Measurements from ENCODE around the gene HORMAD1. TPM values are rescaled to one million over a fixed set of nuclear protein-coding genes. Genes with fewer than 3 reads are reported as not detected.
"Not testable (repeated sequence)": the region's sequence is repeated elsewhere in the genome, so short reads cannot be mapped to it uniquely, and the experiment has no call there.

The HORMAD1 gene
- total and polyA plus RNA-seq, 4 donors, result 0.72 to 0.84 TPM; not detected in 2

GRCh38 chr1:150657064-150657463 lies 63.6 kb downstream of the HORMAD1 start:
- ATAC-seq (ENCODE audit: low FRiP score); H3K9me3 ChIP-seq (ENCODE audit: control insufficient read depth, low read length); H3K36me3 ChIP-seq (ENCODE audit: control insufficient read depth in 1 of 2, insufficient read depth in 2 of 2, low read length in 1 of 2); H3K4me3 ChIP-seq (ENCODE audit: low read length in 2 of 2); H3K27ac ChIP-seq (ENCODE audit: low read depth in 1 of 2, low read length in 2 of 2); H3K4me1 ChIP-seq (ENCODE audit: control insufficient read depth in 1 of 2, insufficient read depth in 2 of 2, low read length in 2 of 2); DNase-seq; H3K27me3 ChIP-seq (ENCODE audit: control insufficient read depth in 1 of 2, insufficient read depth in 2 of 2, low read length in 1 of 2); intact Hi-C loops (cut with DNase I): not testable (repeated sequence)
- 92 to 96% methylated on average over 4 of the region's 4 CpGs for WGBS, 2 donors

GRCh38 chr1:150654635-150655034 lies 66.1 kb downstream of the HORMAD1 start:
- not testable (repeated sequence) for ATAC-seq (ENCODE audit: low FRiP score); H3K36me3 ChIP-seq (ENCODE audit: control insufficient read depth in 1 of 2, insufficient read depth in 2 of 2, low read length in 1 of 2)
- 90 to 92% methylated on average over 10 of the region's 10 CpGs for WGBS, 2 donors

GRCh38 chr1:150650193-150650592 lies 70.5 kb downstream of the HORMAD1 start:
- 78 to 82% methylated on average over 1 of the region's 1 CpG for WGBS, 2 donors
- H3K27ac ChIP-seq (ENCODE audit: low read depth in 1 of 2, low read length in 2 of 2), result no peak overlapping the region

More at GRCh38 chr1:150654635-150655034, 66.1 kb downstream of the HORMAD1 start:
- DNase-seq; intact Hi-C loops (cut with DNase I); H3K4me1 ChIP-seq (ENCODE audit: control insufficient read depth in 1 of 2, insufficient read depth in 2 of 2, low read length in 2 of 2); H3K9me3 ChIP-seq (ENCODE audit: control insufficient read depth, low read length); H3K27ac ChIP-seq (ENCODE audit: low read depth in 1 of 2, low read length in 2 of 2); H3K4me3 ChIP-seq (ENCODE audit: low read length in 2 of 2); H3K27me3 ChIP-seq (ENCODE audit: control insufficient read depth in 1 of 2, insufficient read depth in 2 of 2, low read length in 1 of 2): not testable (repeated sequence)

GRCh38 chr1:150649441-150650075 lies 71.1 kb downstream of the HORMAD1 start:
- H3K4me3 ChIP-seq (ENCODE audit: low read length in 2 of 2), result no peak overlapping the region
- H3K27me3 ChIP-seq (ENCODE audit: control insufficient read depth in 1 of 2, insufficient read depth in 2 of 2, low read length in 1 of 2), result no peaks in the 10 kb centered on the region
- no peaks in the 10 kb centered on the region for H3K4me1 ChIP-seq (ENCODE audit: control insufficient read depth in 1 of 2, insufficient read depth in 2 of 2, low read length in 2 of 2)
- ATAC-seq (ENCODE audit: low FRiP score) (no peak), DNase-seq (no peak)
- intact Hi-C loops (cut with DNase I), result no loop called here
- 82 to 87% methylated on average over 5 of the region's 5 CpGs for WGBS, 2 donors
- H3K36me3 ChIP-seq (ENCODE audit: control insufficient read depth in 1 of 2, insufficient read depth in 2 of 2, low read length in 1 of 2), result peaks cover 0 to 5% of the 10 kb centered on the region in 2 donors
- no peak overlapping the region for H3K27ac ChIP-seq (ENCODE audit: low read depth in 1 of 2, low read length in 2 of 2)
- no peaks in the 10 kb centered on the region for H3K9me3 ChIP-seq (ENCODE audit: control insufficient read depth, low read length)

More at GRCh38 chr1:150650193-150650592, 70.5 kb downstream of the HORMAD1 start:
- H3K4me3 ChIP-seq (ENCODE audit: low read length in 2 of 2), result no peak overlapping the region
- ATAC-seq (ENCODE audit: low FRiP score) (peak; percentile 33), DNase-seq (no peak)
- intact Hi-C loops (cut with DNase I), result no loop called here
- H3K4me1 ChIP-seq (ENCODE audit: control insufficient read depth in 1 of 2, insufficient read depth in 2 of 2, low read length in 2 of 2), result no peaks in the 10 kb centered on the region
- H3K36me3 ChIP-seq (ENCODE audit: control insufficient read depth in 1 of 2, insufficient read depth in 2 of 2, low read length in 1 of 2), result peaks cover 0 to 5% of the 10 kb centered on the region in 2 donors
- no peaks in the 10 kb centered on the region for H3K9me3 ChIP-seq (ENCODE audit: control insufficient read depth, low read length)
- H3K27me3 ChIP-seq (ENCODE audit: control insufficient read depth in 1 of 2, insufficient read depth in 2 of 2, low read length in 1 of 2), result no peaks in the 10 kb centered on the region

Other genes starting within 250 kb of the HORMAD1 start
- 10 to 100 TPM; 10.6 to 16.9 TPM for gene TARS2, start 233.5 kb downstream of the HORMAD1 start, total RNA-seq
- gene TARS2, start 233.5 kb downstream of the HORMAD1 start, polyA plus RNA-seq, result 10 to 100 TPM in 1 of 2 donors, 1 to 10 TPM in 1; 8.4 to 18.6 TPM
- gene ECM1, start 212.8 kb downstream of the HORMAD1 start, total RNA-seq, result 10 to 100 TPM; 26.3 to 57.6 TPM
- 10 to 100 TPM in 1 of 2 donors, 1 to 10 TPM in 1; 8.1 to 32.6 TPM for gene ECM1, start 212.8 kb downstream of the HORMAD1 start, polyA plus RNA-seq
- gene FALEC, start 205.1 kb downstream of the HORMAD1 start, total RNA-seq, result under 1 TPM in 1 of 2 donors, not detected in 1; 0.99 TPM
- gene FALEC, start 205.1 kb downstream of the HORMAD1 start, polyA plus RNA-seq, result 1 to 10 TPM in 1 of 2 donors, not detected in 1; 1.1 TPM
- 10 to 100 TPM; 94.4 to 98.0 TPM for gene ADAMTSL4, start 171.5 kb downstream of the HORMAD1 start, total RNA-seq
- 10 to 100 TPM in 1 of 2 donors, 1 to 10 TPM in 1; 8.8 to 50.4 TPM for gene ADAMTSL4, start 171.5 kb downstream of the HORMAD1 start, polyA plus RNA-seq
- gene MCL1, start 141.3 kb downstream of the HORMAD1 start, total RNA-seq, result 100 to 1,000 TPM; 247 to 533 TPM
- gene MCL1, start 141.3 kb downstream of the HORMAD1 start, polyA plus RNA-seq, result 100 to 1,000 TPM; 146 to 200 TPM
- gene ENSA, start 91.3 kb downstream of the HORMAD1 start, total RNA-seq, result 100 to 1,000 TPM; 129 to 178 TPM
- 100 to 1,000 TPM; 113 to 157 TPM for gene ENSA, start 91.3 kb downstream of the HORMAD1 start, polyA plus RNA-seq
- 10 to 100 TPM; 23.9 to 27.6 TPM for gene GOLPH3L, start 23.7 kb downstream of the HORMAD1 start, total RNA-seq
- gene GOLPH3L, start 23.7 kb downstream of the HORMAD1 start, polyA plus RNA-seq, result 10 to 100 TPM; 15.8 to 17.0 TPM
- gene CTSS, start 44.9 kb upstream of the HORMAD1 start, total RNA-seq, result 100 to 1,000 TPM in 1 of 2 donors, 10 to 100 TPM in 1; 68.2 to 128 TPM
- gene CTSS, start 44.9 kb upstream of the HORMAD1 start, polyA plus RNA-seq, result 10 to 100 TPM; 16.8 to 94.4 TPM
- 100 to 1,000 TPM in 1 of 2 donors, 10 to 100 TPM in 1; 50.0 to 107 TPM for gene CTSK, start 87.4 kb upstream of the HORMAD1 start, total RNA-seq
- 100 to 1,000 TPM in 1 of 2 donors, 10 to 100 TPM in 1; 75.0 to 115 TPM for gene CTSK, start 87.4 kb upstream of the HORMAD1 start, polyA plus RNA-seq
- 10 to 100 TPM; 60.1 to 74.0 TPM for gene ARNT, start 155.7 kb upstream of the HORMAD1 start, total RNA-seq
- 10 to 100 TPM; 20.3 to 20.8 TPM for gene ARNT, start 155.7 kb upstream of the HORMAD1 start, polyA plus RNA-seq
- gene CTXND2, start 166.2 kb upstream of the HORMAD1 start, total RNA-seq, result not detected
- not detected for gene CTXND2, start 166.2 kb upstream of the HORMAD1 start, polyA plus RNA-seq
- gene SETDB1, start 205.5 kb upstream of the HORMAD1 start, total RNA-seq, result 10 to 100 TPM; 33.5 to 56.2 TPM
- 10 to 100 TPM; 14.9 to 27.5 TPM for gene SETDB1, start 205.5 kb upstream of the HORMAD1 start, polyA plus RNA-seq

Measured in aorta (tissue), 5 donors.